ENCODE results near the gene EME2.
A peak's percentile ranks its signal among the peaks of the same experiment; 100 is the strongest.

DNA sequence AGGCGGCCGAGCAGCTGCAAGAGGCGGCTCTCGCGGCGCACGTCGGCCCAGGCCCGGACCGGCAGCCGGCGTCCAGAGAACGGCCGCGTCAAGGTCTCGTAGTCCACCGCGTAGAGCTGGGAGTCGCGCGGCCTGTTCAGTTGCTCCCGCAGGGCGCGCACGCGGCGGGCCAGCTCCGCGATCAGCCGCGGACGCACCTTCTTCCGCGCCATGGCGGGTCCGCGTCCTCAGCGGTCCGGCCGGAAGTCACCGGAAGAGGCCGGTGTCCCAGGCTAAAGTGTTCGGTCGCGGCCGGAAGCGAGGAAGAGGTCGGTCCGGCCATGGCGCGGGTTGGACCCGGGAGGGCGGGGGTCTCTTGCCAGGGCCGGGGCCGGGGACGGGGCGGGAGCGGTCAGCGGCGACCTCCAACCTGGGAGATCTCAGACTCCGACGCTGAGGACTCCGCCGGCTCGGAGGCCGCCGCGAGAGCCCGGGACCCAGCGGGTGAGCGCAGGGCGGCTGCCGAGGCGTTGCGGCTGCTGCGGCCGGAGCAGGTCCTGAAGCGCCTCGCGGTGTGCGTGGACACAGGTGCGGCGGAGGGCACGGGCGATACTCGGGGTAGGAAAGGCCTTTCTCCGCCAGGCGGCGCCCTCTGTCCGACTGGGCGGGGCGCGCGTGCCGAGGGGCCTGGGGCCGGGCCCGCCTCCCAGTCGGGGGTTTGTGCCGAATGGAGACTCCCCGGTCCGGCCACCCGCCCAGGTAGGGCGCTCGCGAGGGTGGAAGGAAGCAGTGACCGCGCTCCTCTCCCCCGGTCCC, 495 bp downstream of the EME2 start, which contains the start of gene MRPS34:
- TF ChIP-seq, protein P1, sequence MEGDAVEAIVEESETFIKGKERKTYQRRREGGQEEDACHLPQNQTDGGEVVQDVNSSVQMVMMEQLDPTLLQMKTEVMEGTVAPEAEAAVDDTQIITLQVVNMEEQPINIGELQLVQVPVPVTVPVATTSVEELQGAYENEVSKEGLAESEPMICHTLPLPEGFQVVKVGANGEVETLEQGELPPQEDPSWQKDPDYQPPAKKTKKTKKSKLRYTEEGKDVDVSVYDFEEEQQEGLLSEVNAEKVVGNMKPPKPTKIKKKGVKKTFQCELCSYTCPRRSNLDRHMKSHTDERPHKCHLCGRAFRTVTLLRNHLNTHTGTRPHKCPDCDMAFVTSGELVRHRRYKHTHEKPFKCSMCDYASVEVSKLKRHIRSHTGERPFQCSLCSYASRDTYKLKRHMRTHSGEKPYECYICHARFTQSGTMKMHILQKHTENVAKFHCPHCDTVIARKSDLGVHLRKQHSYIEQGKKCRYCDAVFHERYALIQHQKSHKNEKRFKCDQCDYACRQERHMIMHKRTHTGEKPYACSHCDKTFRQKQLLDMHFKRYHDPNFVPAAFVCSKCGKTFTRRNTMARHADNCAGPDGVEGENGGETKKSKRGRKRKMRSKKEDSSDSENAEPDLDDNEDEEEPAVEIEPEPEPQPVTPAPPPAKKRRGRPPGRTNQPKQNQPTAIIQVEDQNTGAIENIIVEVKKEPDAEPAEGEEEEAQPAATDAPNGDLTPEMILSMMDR (conservative IDR thresholded peaks at IDR 0.05; ENCODE audit: low read depth, low read length) = peak; percentile 64
- no peak for TF ChIP-seq EZH2 (IDR thresholded peaks at IDR 0.05; ENCODE audit: borderline replicate concordance, low read depth, low read length, poor library complexity, severe bottlenecking)

Data from A673 (cell line).